ENCODE measurements around the gene PSMC4.

The PSMC4 gene

GRCh38 chr19:39970675-39971379 is at the start of gene PSMC4:
Gene PSMC4 (plus strand): TSS chr19:39971165. CDS start chr19:39971203, 38 bp downstream.
- DNase-seq: peak; percentile 83 to 96

- DNase-seq: no peak
Observed at GRCh38 chr19:39923862-39924261, 47.1 kb upstream of the PSMC4 start.

GRCh38 chr19:39924389-39924788 is 46.6 kb upstream of the PSMC4 start:
- no peak for DNase-seq

DNA sequence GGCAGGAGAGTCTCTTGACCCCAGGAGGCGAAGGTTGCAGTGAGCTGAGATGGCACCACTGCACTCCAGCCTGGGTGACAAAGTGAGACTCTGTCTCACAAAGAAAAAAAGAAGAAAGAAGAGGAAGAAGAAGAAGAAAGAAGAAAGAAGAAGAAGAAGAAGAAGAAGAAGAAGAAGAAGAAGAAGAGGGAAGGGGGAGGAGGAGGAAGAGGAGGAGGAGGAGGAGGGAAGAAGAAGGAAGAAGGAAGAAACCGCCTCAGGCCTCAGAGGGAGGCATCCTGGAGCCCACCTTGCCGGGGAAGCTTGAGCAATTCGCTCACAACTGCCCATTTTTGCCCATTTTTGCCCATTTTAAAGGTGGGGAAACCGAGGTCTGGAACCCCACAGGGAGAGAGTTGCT is 46.0 kb upstream of the PSMC4 start:
- no peak for DNase-seq

DNA sequence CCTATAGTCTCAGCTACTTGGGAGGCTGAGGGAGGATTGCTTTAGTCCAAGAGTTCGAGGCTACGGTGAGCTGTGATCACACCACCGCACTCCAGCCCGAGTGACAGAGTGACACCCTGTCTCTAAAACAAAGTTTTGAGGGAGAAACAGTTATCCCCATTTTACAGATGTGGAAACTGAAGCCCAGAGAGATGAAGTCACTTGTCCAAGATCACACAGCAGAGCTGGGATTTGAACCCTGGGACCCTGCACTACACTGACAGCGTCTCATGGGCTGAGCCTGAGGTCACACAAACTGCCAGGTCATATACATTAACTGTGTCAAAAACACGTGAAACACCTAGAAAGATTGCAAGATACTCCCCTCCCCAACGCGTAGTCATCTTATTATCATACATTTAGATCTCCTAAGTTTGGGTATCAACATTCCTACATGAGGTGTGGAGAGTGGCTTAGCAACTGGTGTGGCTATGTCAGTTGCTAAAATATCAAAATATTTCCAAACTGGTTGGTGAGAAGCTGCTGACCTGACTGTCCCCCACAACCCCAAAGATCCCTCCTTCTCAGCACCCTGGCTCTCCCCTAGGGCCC is 44.7 kb upstream of the PSMC4 start:
- DNase-seq: no peak

DNA sequence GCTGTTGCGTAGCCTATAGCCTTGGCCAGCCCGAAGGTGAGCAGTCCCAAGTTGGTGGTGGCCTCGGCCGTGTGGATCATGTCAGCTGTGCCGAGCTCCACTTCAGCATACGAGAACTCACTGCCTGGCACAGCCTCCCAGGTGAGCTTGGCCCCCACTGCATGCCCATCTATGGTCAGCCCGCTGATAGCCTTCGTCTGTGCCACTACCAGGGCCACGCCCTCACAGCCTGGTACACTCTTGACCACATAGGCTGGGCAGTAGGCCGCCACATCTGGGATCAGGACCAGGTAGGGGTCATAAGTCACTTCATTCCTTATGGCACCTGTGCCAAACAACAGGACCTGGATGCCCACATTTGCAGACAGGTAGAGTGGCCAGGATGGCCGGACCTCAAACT is 43.9 kb upstream of the PSMC4 start:
- DNase-seq: no peak

GRCh38 chr19:39927524-39928356 is 43.2 kb upstream of the PSMC4 start:
- no peak for DNase-seq

GRCh38 chr19:39928357-39928725 is 42.6 kb upstream of the PSMC4 start:
- DNase-seq: no peak

- DNase-seq: no peak
Observed at GRCh38 chr19:39929750-39930149, 41.2 kb upstream of the PSMC4 start.

DNA sequence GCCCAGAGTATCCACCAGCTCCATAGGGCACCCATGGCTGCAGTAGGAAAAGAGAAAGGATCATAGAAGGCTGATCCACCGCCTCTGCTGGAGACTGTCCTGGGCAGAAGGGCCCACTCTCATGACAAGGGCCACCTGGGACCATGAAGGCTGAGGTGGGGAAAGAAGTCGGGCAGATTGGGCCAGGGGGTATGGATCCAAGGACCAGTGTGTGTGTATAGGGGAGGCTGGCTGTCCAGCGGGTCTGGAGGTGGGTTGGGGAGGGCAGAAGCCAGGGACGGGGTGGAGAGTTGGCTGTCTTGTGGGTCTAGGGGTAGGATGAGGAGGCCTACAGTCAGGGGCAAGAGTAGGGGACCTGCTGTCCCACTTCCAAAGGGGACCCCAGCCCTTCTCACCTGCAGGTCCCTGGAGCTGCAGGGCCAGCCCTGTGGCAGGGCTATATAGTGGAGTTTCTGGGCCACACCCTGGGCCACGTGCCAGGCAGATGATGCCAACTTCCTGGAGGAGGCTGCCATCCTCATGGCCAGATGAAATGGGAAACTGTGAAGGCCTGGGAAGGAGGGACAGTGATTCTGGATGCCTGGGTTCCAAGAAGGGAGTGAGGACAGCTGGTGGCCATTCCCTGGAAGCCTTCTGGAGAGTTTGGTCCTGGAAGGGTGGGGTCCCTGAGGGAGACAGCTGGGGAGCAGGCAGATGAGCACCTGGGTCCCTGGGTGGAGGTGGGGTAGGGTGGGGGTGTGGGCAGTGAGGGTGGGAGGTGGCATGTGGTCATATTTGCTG is 36.2 kb upstream of the PSMC4 start, which contains the start of gene FCGBP:
Gene FCGBP, minus strand, starts transcription at position 51 of the 780 bp plus-strand sequence.
- DNase-seq: no peak

DNA sequence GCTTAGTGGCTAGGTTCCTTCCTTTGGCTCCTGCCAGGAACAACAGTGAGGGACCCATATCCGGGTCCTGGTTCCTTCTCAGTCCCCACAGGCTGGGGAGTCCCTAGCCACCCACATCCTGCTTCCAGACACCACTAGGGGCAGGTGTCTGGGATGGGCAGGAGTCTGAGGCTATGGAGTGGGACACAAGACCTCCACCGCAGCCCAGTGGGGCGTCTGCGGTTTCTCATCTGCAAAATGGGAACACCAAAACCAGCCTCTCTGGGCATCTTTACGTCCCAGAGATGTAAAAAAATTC is 35.7 kb upstream of the PSMC4 start:
- no peak for DNase-seq

- DNase-seq: no peak
Observed at GRCh38 chr19:39936020-39936419, 34.9 kb upstream of the PSMC4 start.

- DNase-seq: no peak
Observed at GRCh38 chr19:39936622-39937021, 34.3 kb upstream of the PSMC4 start.

GRCh38 chr19:39937094-39937720 is 33.8 kb upstream of the PSMC4 start:
- DNase-seq: no peak

- no peak for DNase-seq
Observed at GRCh38 chr19:39937787-39938186, 33.2 kb upstream of the PSMC4 start.

- DNase-seq: no peak
Observed at GRCh38 chr19:39939556-39939955, 31.4 kb upstream of the PSMC4 start.

- DNase-seq: no peak
Observed at GRCh38 chr19:39940221-39940833, 30.6 kb upstream of the PSMC4 start.

- no peak for DNase-seq
Observed at GRCh38 chr19:39941151-39941550, 29.8 kb upstream of the PSMC4 start.

- DNase-seq: no peak
Observed at GRCh38 chr19:39941615-39942365, 29.2 kb upstream of the PSMC4 start.

DNA sequence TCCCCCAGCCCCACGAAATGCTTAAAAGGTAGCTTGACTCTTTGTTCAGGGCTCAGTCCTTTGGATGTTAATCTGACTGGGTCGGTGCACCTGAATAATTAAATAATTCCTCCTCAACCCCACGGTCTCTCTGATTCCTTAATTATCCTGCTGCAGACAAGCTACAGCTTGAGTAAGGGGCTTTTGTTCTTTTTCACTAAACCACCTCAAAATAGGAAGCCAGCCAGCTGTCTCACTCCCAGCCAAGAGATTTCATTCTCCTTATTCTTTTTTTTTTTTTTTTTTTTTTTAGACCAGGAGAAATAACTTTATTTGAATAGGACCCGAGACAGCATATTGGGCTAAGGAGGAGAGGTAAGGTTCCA is 28.6 kb upstream of the PSMC4 start:
- no peak for DNase-seq

- DNase-seq: no peak
Observed at GRCh38 chr19:39943586-39943985, 27.4 kb upstream of the PSMC4 start.

DNA sequence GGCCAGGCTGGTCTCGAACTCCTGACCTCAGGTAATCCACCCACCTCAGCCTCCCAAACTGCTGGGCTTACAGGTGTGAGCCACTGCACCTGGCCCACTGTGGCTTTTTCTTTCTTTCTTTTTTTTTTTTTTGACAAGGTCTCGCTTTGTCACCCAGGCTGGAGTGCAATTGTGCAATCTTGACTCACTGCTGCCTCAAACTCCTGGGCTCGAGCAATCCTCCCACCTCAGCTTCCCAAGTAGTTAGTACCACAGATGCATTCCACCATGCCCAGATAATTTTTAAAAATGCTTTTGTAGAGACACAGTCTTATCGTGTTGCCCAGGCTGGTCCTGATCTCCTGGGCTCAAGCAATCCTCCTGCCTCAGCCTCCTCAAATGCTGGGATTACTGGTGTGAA is 24.4 kb upstream of the PSMC4 start:
- no peak for DNase-seq

All from SW 1271 (cell line).